PC-3 (cell line): ENCODE results near the gene RPL27.

Experiments
- CTCF ChIP-seq: fragments of 300-600 bp; sonication (generic); conservative IDR thresholded peaks from 2 replicates; pipeline ENCODE4 v1.5.1; 2017; ENCODE audit warnings: antibody characterized with exemption, low read depth, mild to moderate bottlenecking, low read length
- EZH2 ChIP-seq: fragments of 300-600 bp; sonication (generic); IDR thresholded peaks from one replicate; pipeline ENCODE4 v1.6.1; 2017; ENCODE audit warnings: antibody characterized with exemption, mild to moderate bottlenecking, low read length; ENCODE audit not compliant: unreplicated experiment
- EZH2phosphoT487 ChIP-seq: fragments of 300-600 bp; sonication (generic); IDR thresholded peaks from 2 replicates; pipeline ENCODE4 v1.6.1; 2018; ENCODE audit warnings: mild to moderate bottlenecking, antibody characterized with exemption, low read length, borderline replicate concordance

GRCh38 chr17:42999003-42999525 lies 845 bp downstream of the RPL27 start:
- TF ChIP-seq CTCF (no peak), EZH2phosphoT487 (no peak), EZH2 (no peak)
